H1 (cell line): ENCODE measurements around the gene NFIA. TPM values are rescaled to one million over a fixed set of nuclear protein-coding genes. Genes with fewer than 3 reads are reported as not detected.

ENCODE experiments used
- JUND ChIP-seq: IDR thresholded peaks from 2 replicates; pipeline ENCODE4 v1.6.1; 2011; ENCODE audit warnings: mild to moderate bottlenecking, improper control_type of control experiment, low read length
- YY1 ChIP-seq: IDR thresholded peaks from 2 replicates; pipeline ENCODE4 v1.6.1; 2011; ENCODE audit warnings: low read depth, mild to moderate bottlenecking, low read length
- polyA plus RNA-seq, 7 experiments: library from polyadenylated mRNA; depleted of rRNA in 3 of 7; stranded (reverse) in 5 of 7; unstranded in 2 of 7; fragments of >200 nt in 5 of 7; fragments of 200-250 nt in 2 of 7; gene quantifications; 1 replicate in 5 of 7; 2 replicates in 1 of 7; 4 replicates in 1 of 7; pipeline versions ENCODE4 v1.2.1 to v1.2.3, GENCODE V29; 2011 to 2013; ENCODE audit warnings: missing spikeins in 2 of 7, mixed read lengths in 2 of 7
- total RNA-seq: library from RNA; stranded (reverse); fragmentation: NEBNext Ultra II Directional; extraction: Animal tissue kit (Norgen Biotek cat#: 25700); gene quantifications from 2 replicates; pipeline ENCODE4 v1.2.1, GENCODE V29; 2021

The NFIA gene
- total and polyA plus RNA-seq, 2 of the 8 experiments (the other 6 are each of a cell fraction or from before 2014, with no cell fraction given), result 1.8 to 2.3 TPM

GRCh38 chr1:61169634-61170033, 87.3 kb downstream of the NFIA start (continued):
- TF ChIP-seq JUND (no peak), YY1 (no peak)
